Activated CD4-positive, alpha-beta T cell treated with anti-CD3 and anti-CD28 coated beads, Interleukin-2, amount 10 ng/mL, durations not matched to agents 24 days and 14 days (primary cell): ENCODE results near the gene TMC4. TPM values are rescaled to one million over a fixed set of nuclear protein-coding genes. Genes with fewer than 3 reads are reported as not detected.

Source experiments
- DNase-seq: peaks from one replicate; pipeline ENCODE4 v3.0.0; 2022
- H3K27ac Mint-ChIP-seq: one replicate; pipeline ENCODE4 v1.8.0; 2022; ENCODE audit warnings: mild to moderate bottlenecking, mixed read lengths
- H3K27me3 Mint-ChIP-seq: one replicate; pipeline ENCODE4 v1.8.0; 2022; ENCODE audit warnings: mixed read lengths
- H3K36me3 Mint-ChIP-seq: one replicate; pipeline ENCODE4 v1.8.0; 2022; ENCODE audit warnings: low read depth, mild to moderate bottlenecking, mixed read lengths
- H3K4me1 Mint-ChIP-seq: one replicate; pipeline ENCODE4 v1.8.0; 2021; ENCODE audit warnings: mixed read lengths
- H3K4me3 Mint-ChIP-seq: one replicate; pipeline ENCODE4 v1.8.0; 2022; ENCODE audit warnings: mild to moderate bottlenecking, moderate library complexity, mixed read lengths
- H3K9me3 Mint-ChIP-seq: one replicate; pipeline ENCODE4 v1.8.0; 2021; ENCODE audit warnings: mixed read lengths
- intact Hi-C: fragments of 100-400 bp; cut with micrococcal nuclease; formaldehyde crosslinking; loops from one replicate; pipeline ENCODE4 v1.15.1; 2023
- total RNA-seq: library from RNA; stranded (reverse); gene quantifications from 2 replicates; pipeline ENCODE4 v1.2.3, GENCODE V29; 2022

Gene TMC4
- total RNA-seq, 1 donor from 2014 or later = 1.1 TPM

- Mint-ChIP-seq H3K36me3 (peaks cover 10% of the 10 kb centered on the region), H3K4me1 (peaks cover 15% of the 10 kb centered on the region), H3K9me3 (no peaks in the 10 kb centered on the region), H3K4me3 (no peak overlapping the region), H3K27me3 (no peaks in the 10 kb centered on the region), H3K27ac (no peak overlapping the region)
- intact Hi-C loops = no loop called here
- no peak for DNase-seq
Observed at GRCh38 chr19:54133312-54133956, 39.5 kb downstream of the TMC4 start.

GRCh38 chr19:54129617-54129996 is 43.4 kb downstream of the TMC4 start:
- Mint-ChIP-seq H3K27me3 (no peaks in the 10 kb centered on the region), H3K27ac (no peak overlapping the region), H3K36me3 (peaks cover 29% of the 10 kb centered on the region), H3K4me3 (no peak overlapping the region), H3K4me1 (peaks cover 3% of the 10 kb centered on the region), H3K9me3 (no peaks in the 10 kb centered on the region)
- no peak for DNase-seq
- intact Hi-C loops = no loop called here

- H3K36me3 Mint-ChIP-seq = peaks cover 33% of the 10 kb centered on the region
- no peaks in the 10 kb centered on the region for H3K9me3 Mint-ChIP-seq
- no peak overlapping the region for H3K4me3 Mint-ChIP-seq
- DNase-seq = no peak
- intact Hi-C loops = no loop called here
- H3K4me1 Mint-ChIP-seq = no peaks in the 10 kb centered on the region
- no peaks in the 10 kb centered on the region for H3K27me3 Mint-ChIP-seq
- H3K27ac Mint-ChIP-seq = no peak overlapping the region
Observed at GRCh38 chr19:54128796-54129616, 44.0 kb downstream of the TMC4 start.

- Mint-ChIP-seq H3K4me1 (no peaks in the 10 kb centered on the region), H3K36me3 (peaks cover 36% of the 10 kb centered on the region), H3K4me3 (no peak overlapping the region), H3K27me3 (no peaks in the 10 kb centered on the region), H3K27ac (no peak overlapping the region), H3K9me3 (no peaks in the 10 kb centered on the region)
- intact Hi-C loops = no loop called here
- no peak for DNase-seq
Observed at GRCh38 chr19:54128441-54128725, 44.6 kb downstream of the TMC4 start.

GRCh38 chr19:54127688-54128440 is 45.1 kb downstream of the TMC4 start:
- no peak for DNase-seq
- H3K4me1 Mint-ChIP-seq = no peaks in the 10 kb centered on the region
- intact Hi-C loops = no loop called here
- no peak overlapping the region for H3K27ac Mint-ChIP-seq
- H3K9me3 Mint-ChIP-seq = no peaks in the 10 kb centered on the region
- H3K36me3 Mint-ChIP-seq = peaks cover 41% of the 10 kb centered on the region
- H3K4me3 Mint-ChIP-seq = no peak overlapping the region
- no peaks in the 10 kb centered on the region for H3K27me3 Mint-ChIP-seq

GRCh38 chr19:54125713-54126112 is 47.2 kb downstream of the TMC4 start:
- intact Hi-C loops = no loop called here
- H3K4me1 Mint-ChIP-seq = no peaks in the 10 kb centered on the region
- H3K27me3 Mint-ChIP-seq = no peaks in the 10 kb centered on the region
- H3K9me3 Mint-ChIP-seq = no peaks in the 10 kb centered on the region
- no peak overlapping the region for H3K27ac Mint-ChIP-seq
- no peak overlapping the region for H3K4me3 Mint-ChIP-seq
- H3K36me3 Mint-ChIP-seq = peaks cover 52% of the 10 kb centered on the region
- no peak for DNase-seq

GRCh38 chr19:54124393-54124792 is 48.6 kb downstream of the TMC4 start:
- Mint-ChIP-seq H3K4me3 (no peak overlapping the region), H3K27me3 (no peaks in the 10 kb centered on the region), H3K9me3 (no peaks in the 10 kb centered on the region), H3K36me3 (peaks cover 59% of the 10 kb centered on the region), H3K4me1 (no peaks in the 10 kb centered on the region), H3K27ac (no peak overlapping the region)
- DNase-seq = no peak
- intact Hi-C loops = no loop called here

GRCh38 chr19:54123682-54124081 is 49.3 kb downstream of the TMC4 start:
- no peak overlapping the region for H3K27ac Mint-ChIP-seq
- intact Hi-C loops = no loop called here
- H3K27me3 Mint-ChIP-seq = no peaks in the 10 kb centered on the region
- no peak overlapping the region for H3K4me3 Mint-ChIP-seq
- H3K9me3 Mint-ChIP-seq = no peaks in the 10 kb centered on the region
- H3K36me3 Mint-ChIP-seq = peaks cover 57% of the 10 kb centered on the region
- no peaks in the 10 kb centered on the region for H3K4me1 Mint-ChIP-seq
- no peak for DNase-seq

- intact Hi-C loops = no loop called here
- H3K27ac Mint-ChIP-seq = no peak overlapping the region
- peaks cover 7% of the 10 kb centered on the region for H3K4me1 Mint-ChIP-seq
- no peak for DNase-seq
- H3K9me3 Mint-ChIP-seq = no peaks in the 10 kb centered on the region
- no peaks in the 10 kb centered on the region for H3K27me3 Mint-ChIP-seq
- no peak overlapping the region for H3K4me3 Mint-ChIP-seq
- H3K36me3 Mint-ChIP-seq = peaks cover 47% of the 10 kb centered on the region
Observed at GRCh38 chr19:54121259-54121658, 51.7 kb downstream of the TMC4 start.

GRCh38 chr19:54115109-54116063 is 57.6 kb downstream of the TMC4 start, which contains the start of the genes PRPF31 and TFPT:
Gene PRPF31 (plus strand): TSS chr19:54115754. CDS start chr19:54118279, 2,525 bp downstream.
Gene TFPT (minus strand): TSS chr19:54115657. CDS start chr19:54115269, 388 bp downstream.
- H3K27ac Mint-ChIP-seq = peak within 1 kb of the TSS; percentile 87
- peaks cover 2% of the 10 kb centered on the region for H3K27me3 Mint-ChIP-seq
- peaks cover 36% of the 10 kb centered on the region for H3K36me3 Mint-ChIP-seq

GRCh38 chr19:54114340-54115108 is 58.4 kb downstream of the TMC4 start:
- peak; percentile 90 for DNase-seq
- Mint-ChIP-seq H3K4me3 (peak overlapping the region; percentile 89), H3K9me3 (no peaks in the 10 kb centered on the region), H3K27ac (peak overlapping the region; percentile 87), H3K4me1 (peaks cover 24% of the 10 kb centered on the region), H3K27me3 (peaks cover 2% of the 10 kb centered on the region), H3K36me3 (peaks cover 34% of the 10 kb centered on the region)
- intact Hi-C loops = loop anchor here (1.0 kb wide), 3 partner anchors 12 to 45 kb away; partner anchors contain the start of genes CNOT3, LENG1 and NDUFA3

More at GRCh38 chr19:54115109-54116063, 57.6 kb downstream of the TMC4 start, which contains the start of the genes PRPF31 and TFPT:
- Mint-ChIP-seq H3K4me1 (peaks cover 24% of the 10 kb centered on the region), H3K4me3 (peak within 1 kb of the TSS; percentile 89), H3K9me3 (no peaks in the 10 kb centered on the region)
- intact Hi-C loops = loop anchor here (1.0 kb wide), 3 partner anchors 13 to 44 kb away; partner anchors contain the start of genes CNOT3, LENG1 and NDUFA3
- peak; percentile 99 for DNase-seq
